ENCODE results near the gene CORIN.
"Not testable (repeated sequence)": the region's sequence is repeated elsewhere in the genome, so short reads cannot be mapped to it uniquely, and the experiment has no call there.

The CORIN gene

GRCh38 chr4:47631161-47631560 lies 206.7 kb downstream of the CORIN start:
- no peak for FAIRE-seq

- no peak for FAIRE-seq
Observed at GRCh38 chr4:47624031-47624441, 213.8 kb downstream of the CORIN start.

- FAIRE-seq: no peak
Observed at GRCh38 chr4:47621181-47621580, 216.7 kb downstream of the CORIN start.

- FAIRE-seq: no peak
Observed at GRCh38 chr4:47619691-47620090, 218.2 kb downstream of the CORIN start.

- no peak for FAIRE-seq
Observed at GRCh38 chr4:47617607-47618006, 220.3 kb downstream of the CORIN start.

GRCh38 chr4:47615385-47615784 lies 222.5 kb downstream of the CORIN start:
- FAIRE-seq: no peak

- no peak for FAIRE-seq
Observed at GRCh38 chr4:47612116-47613023, 225.5 kb downstream of the CORIN start.

GRCh38 chr4:47606482-47606881 lies 231.4 kb downstream of the CORIN start:
- FAIRE-seq: no peak

- FAIRE-seq: no peak
Observed at GRCh38 chr4:47598896-47599295, 239.0 kb downstream of the CORIN start.

GRCh38 chr4:47598320-47598719 lies 239.5 kb downstream of the CORIN start:
- no peak for FAIRE-seq

- FAIRE-seq: no peak
Observed at GRCh38 chr4:47597696-47598095, 240.2 kb downstream of the CORIN start.

- no peak for FAIRE-seq
Observed at GRCh38 chr4:47590325-47590724, 247.5 kb downstream of the CORIN start.

GRCh38 chr4:47579235-47579634 lies 258.6 kb downstream of the CORIN start:
- FAIRE-seq: no peak

- no peak for FAIRE-seq
Observed at GRCh38 chr4:47577779-47578553, 259.9 kb downstream of the CORIN start.

- no peak for FAIRE-seq
Observed at GRCh38 chr4:47572981-47573380, 264.9 kb downstream of the CORIN start.

GRCh38 chr4:47570816-47571215 lies 267.1 kb downstream of the CORIN start:
- FAIRE-seq: no peak

GRCh38 chr4:47567511-47567910 lies 270.4 kb downstream of the CORIN start:
- no peak for FAIRE-seq

GRCh38 chr4:47566969-47567368 lies 270.9 kb downstream of the CORIN start:
- no peak for FAIRE-seq

GRCh38 chr4:47566566-47566965 lies 271.3 kb downstream of the CORIN start:
- no peak for FAIRE-seq

- no peak for FAIRE-seq
Observed at GRCh38 chr4:47562297-47562696, 275.6 kb downstream of the CORIN start.

- no peak for FAIRE-seq
Observed at GRCh38 chr4:47561331-47561730, 276.5 kb downstream of the CORIN start.

- no peak for FAIRE-seq
Observed at GRCh38 chr4:47560682-47561081, 277.2 kb downstream of the CORIN start.

- FAIRE-seq: no peak
Observed at GRCh38 chr4:47557255-47557654, 280.6 kb downstream of the CORIN start.

GRCh38 chr4:47555920-47556319 lies 281.9 kb downstream of the CORIN start:
- not testable (repeated sequence) for FAIRE-seq
